ENCODE data around the gene PPFIA4. TPM values are rescaled to one million over a fixed set of nuclear protein-coding genes. Genes with fewer than 3 reads are reported as not detected.

Gene PPFIA4
- polyA plus RNA-seq, 1 donor (not counting 4 experiments of a cell fraction or from before 2014, with no cell fraction given), result 2.3 TPM

GRCh38 chr1:203011582-203011981 is 14.7 kb upstream of the PPFIA4 start:
- TF ChIP-seq EZH2 (IDR thresholded peaks at IDR 0.05; ENCODE audit: low read length) (no peak), CTCF (optimal IDR thresholded peaks at IDR 0.05 in 1 of 3, IDR thresholded peaks at IDR 0.05 in 1 of 3, conservative IDR thresholded peaks at IDR 0.05 in 1 of 3; ENCODE audit: extremely low read depth in 1 of 3, insufficient read depth in 2 of 3, low read length in 3 of 3) (no peak)
- H3K36me3 ChIP-seq (ENCODE audit: control insufficient read depth in 2 of 2, extremely low read depth in 1 of 2, insufficient read depth in 2 of 2, low read length in 2 of 2), result peaks cover 16 to 41% of the 10 kb centered on the region in 2 experiments
- no peak overlapping the region for H3K4me2 ChIP-seq (ENCODE audit: control insufficient read depth, extremely low read depth, insufficient read depth, low read depth, low read length)
- H3K9ac ChIP-seq (ENCODE audit: control insufficient read depth, extremely low read depth, insufficient read depth, low read length), result no peak overlapping the region
- H3K4me1 ChIP-seq (ENCODE audit: control insufficient read depth, extremely low read depth, insufficient read depth, low read length), result peaks cover 11% of the 10 kb centered on the region
- peaks cover 3% of the 10 kb centered on the region for H4K20me1 ChIP-seq (ENCODE audit: control insufficient read depth, extremely low read depth, insufficient read depth, low read length)
- H3K4me3 ChIP-seq (ENCODE audit: control insufficient read depth in 2 of 3, extremely low read depth in 1 of 3, insufficient read depth in 2 of 3, low read depth in 1 of 3, low read length in 3 of 3), result no peak overlapping the region
- peaks cover 48% of the 10 kb centered on the region for H3K79me2 ChIP-seq (ENCODE audit: control insufficient read depth, insufficient read depth, low read length)
- no peak for DNase-seq (ENCODE audit: low read depth, low spot score)
- no peaks in the 10 kb centered on the region for H3K9me1 ChIP-seq (ENCODE audit: control insufficient read depth, extremely low read depth, insufficient read depth, low read length)
- no peak overlapping the region for H2AFZ ChIP-seq (ENCODE audit: control insufficient read depth, low read length)
- H3K27me3 ChIP-seq (ENCODE audit: control insufficient read depth, extremely low read depth, insufficient read depth, low read length), result no peaks in the 10 kb centered on the region
- no peaks in the 10 kb centered on the region for H3K9me3 ChIP-seq (ENCODE audit: control insufficient read depth, low read depth, low read length)
- no peak overlapping the region for H3K27ac ChIP-seq (ENCODE audit: control insufficient read depth, insufficient read depth, low read length)
- FAIRE-seq, result no peak
- dilution Hi-C loops (cut with MboI; ENCODE audit: extremely low pct_ligation_motif_present, low sequenced_read_pairs), result no loop called here

DNA sequence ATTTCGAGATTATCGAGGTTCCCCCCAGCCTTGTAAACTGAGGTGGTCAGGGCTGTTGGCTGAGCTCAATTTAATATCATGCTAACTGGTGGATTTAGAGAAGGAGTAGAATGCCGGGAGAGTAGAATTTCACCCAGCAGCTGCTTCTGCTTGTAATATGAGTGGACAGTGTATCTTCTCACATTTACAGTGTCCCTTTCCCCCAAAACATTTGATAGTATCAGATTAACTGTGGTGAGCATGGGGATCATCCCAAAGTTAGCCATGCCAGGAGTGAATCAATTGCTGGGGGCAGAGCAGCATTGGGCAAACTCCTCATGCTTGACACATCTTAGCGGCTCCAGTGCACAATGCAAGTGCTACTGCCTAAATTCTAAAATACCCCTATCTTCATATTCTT is 9.2 kb upstream of the PPFIA4 start:
- FAIRE-seq (no peak), DNase-seq (ENCODE audit: low read depth, low spot score) (no peak)
- Histone ChIP-seq H3K4me2 (ENCODE audit: control insufficient read depth, extremely low read depth, insufficient read depth, low read depth, low read length) (no peak overlapping the region), H3K9ac (ENCODE audit: control insufficient read depth, extremely low read depth, insufficient read depth, low read length) (no peak overlapping the region), H3K9me3 (ENCODE audit: control insufficient read depth, low read depth, low read length) (no peaks in the 10 kb centered on the region), H3K9me1 (ENCODE audit: control insufficient read depth, extremely low read depth, insufficient read depth, low read length) (peaks cover 2% of the 10 kb centered on the region), H3K4me1 (ENCODE audit: control insufficient read depth, extremely low read depth, insufficient read depth, low read length) (no peaks in the 10 kb centered on the region), H3K27me3 (ENCODE audit: control insufficient read depth, extremely low read depth, insufficient read depth, low read length) (no peaks in the 10 kb centered on the region), H3K4me3 (ENCODE audit: control insufficient read depth in 2 of 3, extremely low read depth in 1 of 3, insufficient read depth in 2 of 3, low read depth in 1 of 3, low read length in 3 of 3) (no peak overlapping the region), H4K20me1 (ENCODE audit: control insufficient read depth, extremely low read depth, insufficient read depth, low read length) (peaks cover 3% of the 10 kb centered on the region), H3K27ac (ENCODE audit: control insufficient read depth, insufficient read depth, low read length) (no peak overlapping the region), H3K36me3 (ENCODE audit: control insufficient read depth in 2 of 2, extremely low read depth in 1 of 2, insufficient read depth in 2 of 2, low read length in 2 of 2) (peaks cover 37 to 44% of the 10 kb centered on the region in 2 experiments), H2AFZ (ENCODE audit: control insufficient read depth, low read length) (no peak overlapping the region), H3K79me2 (ENCODE audit: control insufficient read depth, insufficient read depth, low read length) (peaks cover 11% of the 10 kb centered on the region)
- TF ChIP-seq CTCF (optimal IDR thresholded peaks at IDR 0.05 in 1 of 3, IDR thresholded peaks at IDR 0.05 in 1 of 3, conservative IDR thresholded peaks at IDR 0.05 in 1 of 3; ENCODE audit: extremely low read depth in 1 of 3, insufficient read depth in 2 of 3, low read length in 3 of 3) (no peak), EZH2 (IDR thresholded peaks at IDR 0.05; ENCODE audit: low read length) (no peak)
- dilution Hi-C loops (cut with MboI; ENCODE audit: extremely low pct_ligation_motif_present, low sequenced_read_pairs), result no loop called here
